SK-N-SH (cell line): ENCODE data around the gene CDC123.
"Not testable (repeated sequence)": the region's sequence is repeated elsewhere in the genome, so short reads cannot be mapped to it uniquely, and the experiment has no call there.

Experiments used
- CTCF ChIP-seq: fragments of 200-600 bp; sonication (generic); IDR thresholded peaks from 2 replicates; pipeline ENCODE4 v1.6.1; 2017; ENCODE audit warnings: antibody characterized with exemption, mild to moderate bottlenecking, moderate library complexity
- POLR2AphosphoS5 ChIP-seq: IDR thresholded peaks from 2 replicates; pipeline ENCODE4 v1.6.1; 2012; ENCODE audit warnings: low read depth, low read length

- not testable (repeated sequence) for TF ChIP-seq CTCF, POLR2AphosphoS5
Observed at GRCh38 chr10:12297784-12298183, 101.8 kb downstream of the CDC123 start.
